ENCODE data around the gene MDFI. TPM values are rescaled to one million over a fixed set of nuclear protein-coding genes. Genes with fewer than 3 reads are reported as not detected.

Gene MDFI
- total RNA-seq, 1 experiment from 2014 or later, result not detected

GRCh38 chr6:41672016-41672415, 33.7 kb downstream of the MDFI start:
- H3K27ac Mint-ChIP-seq (ENCODE audit: unreplicated experiment), result no peak overlapping the region
- intact Hi-C loops (cut with micrococcal nuclease; ENCODE audit: unreplicated experiment), result no loop called here
- Histone ChIP-seq H3K4me1 (no peaks in the 10 kb centered on the region), H3K36me3 (ENCODE audit: control insufficient read depth, insufficient read depth, low read length) (no peaks in the 10 kb centered on the region), H3K4me3 (ENCODE audit: low read depth, low read length) (no peak overlapping the region), H3K9me3 (peaks cover 3% of the 10 kb centered on the region; the same call in 1 of the 2 replicates), H3K27me3 (replicated peaks; ENCODE audit: control insufficient read depth, insufficient read depth, low read length) (no peaks in the 10 kb centered on the region)
- H3K9me3 Mint-ChIP-seq (ENCODE audit: unreplicated experiment), result no peaks in the 10 kb centered on the region
- peaks cover 7% of the 10 kb centered on the region for H3K27me3 Mint-ChIP-seq (ENCODE audit: insufficient read depth, unreplicated experiment)
- no peak overlapping the region for H3K4me3 Mint-ChIP-seq (ENCODE audit: unreplicated experiment)
- DNase-seq, result no peak
- TF ChIP-seq, protein P1, sequence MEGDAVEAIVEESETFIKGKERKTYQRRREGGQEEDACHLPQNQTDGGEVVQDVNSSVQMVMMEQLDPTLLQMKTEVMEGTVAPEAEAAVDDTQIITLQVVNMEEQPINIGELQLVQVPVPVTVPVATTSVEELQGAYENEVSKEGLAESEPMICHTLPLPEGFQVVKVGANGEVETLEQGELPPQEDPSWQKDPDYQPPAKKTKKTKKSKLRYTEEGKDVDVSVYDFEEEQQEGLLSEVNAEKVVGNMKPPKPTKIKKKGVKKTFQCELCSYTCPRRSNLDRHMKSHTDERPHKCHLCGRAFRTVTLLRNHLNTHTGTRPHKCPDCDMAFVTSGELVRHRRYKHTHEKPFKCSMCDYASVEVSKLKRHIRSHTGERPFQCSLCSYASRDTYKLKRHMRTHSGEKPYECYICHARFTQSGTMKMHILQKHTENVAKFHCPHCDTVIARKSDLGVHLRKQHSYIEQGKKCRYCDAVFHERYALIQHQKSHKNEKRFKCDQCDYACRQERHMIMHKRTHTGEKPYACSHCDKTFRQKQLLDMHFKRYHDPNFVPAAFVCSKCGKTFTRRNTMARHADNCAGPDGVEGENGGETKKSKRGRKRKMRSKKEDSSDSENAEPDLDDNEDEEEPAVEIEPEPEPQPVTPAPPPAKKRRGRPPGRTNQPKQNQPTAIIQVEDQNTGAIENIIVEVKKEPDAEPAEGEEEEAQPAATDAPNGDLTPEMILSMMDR (IDR thresholded peaks at IDR 0.05; ENCODE audit: insufficient read depth in 1 of 2, low read depth in 1 of 2, low read length in 1 of 2, severe bottlenecking in 1 of 2, unreplicated experiment in 1 of 2), result no peak
- no TSS peak for BruUV-seq (replicated peaks)
- H3K4me1 Mint-ChIP-seq (ENCODE audit: low read depth, unreplicated experiment), result no peaks in the 10 kb centered on the region
- ChIA-PET POLR2A (no interaction called here), CTCF (no interaction called here)
- no peaks in the 10 kb centered on the region for H3K36me3 Mint-ChIP-seq (ENCODE audit: insufficient read depth, unreplicated experiment)

- no TSS peak for BruUV-seq (replicated peaks)
- ChIA-PET POLR2A (no interaction called here), CTCF (interaction anchor here (0.6 kb wide), 1 partner anchor 10 kb away, joined by 4 read pairs; no protein-coding TSS in a partner anchor)
- TF ChIP-seq, protein P1 (IDR thresholded peaks at IDR 0.05; ENCODE audit: insufficient read depth in 1 of 2, low read depth in 1 of 2, low read length in 1 of 2, severe bottlenecking in 1 of 2, unreplicated experiment in 1 of 2), result no peak
- Histone ChIP-seq H3K4me1 (no peaks in the 10 kb centered on the region), H3K36me3 (ENCODE audit: control insufficient read depth, insufficient read depth, low read length) (no peaks in the 10 kb centered on the region), H3K9me3 (peaks cover 3% of the 10 kb centered on the region; the same call in 1 of the 2 replicates), H3K27me3 (replicated peaks; ENCODE audit: control insufficient read depth, insufficient read depth, low read length) (no peaks in the 10 kb centered on the region), H3K4me3 (ENCODE audit: low read depth, low read length) (no peak overlapping the region)
- no peak for DNase-seq
- Mint-ChIP-seq H3K36me3 (ENCODE audit: insufficient read depth, unreplicated experiment) (no peaks in the 10 kb centered on the region), H3K4me1 (ENCODE audit: low read depth, unreplicated experiment) (no peaks in the 10 kb centered on the region), H3K27me3 (ENCODE audit: insufficient read depth, unreplicated experiment) (peaks cover 5% of the 10 kb centered on the region), H3K9me3 (ENCODE audit: unreplicated experiment) (no peaks in the 10 kb centered on the region), H3K4me3 (ENCODE audit: unreplicated experiment) (no peak overlapping the region), H3K27ac (ENCODE audit: unreplicated experiment) (no peak overlapping the region)
- intact Hi-C loops (cut with micrococcal nuclease; ENCODE audit: unreplicated experiment), result no loop called here
Measured at GRCh38 chr6:41672816-41673703, 34.8 kb downstream of the MDFI start.

DNA sequence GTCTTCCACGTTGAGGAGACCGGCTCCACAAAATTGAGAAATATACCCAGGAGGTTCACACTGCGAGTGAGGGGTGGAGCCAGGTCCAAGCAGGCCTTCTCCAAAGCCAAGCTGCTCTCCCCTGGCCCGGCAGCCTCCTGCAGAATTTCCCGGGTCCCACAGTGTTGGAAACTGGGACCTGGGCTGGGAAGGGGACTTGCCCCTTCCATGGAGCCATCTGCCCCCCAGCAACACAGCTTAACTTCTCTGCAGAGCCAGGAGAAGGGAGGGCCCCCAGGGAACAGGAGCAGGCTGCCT, 35.4 kb downstream of the MDFI start:
- H3K9me3 ChIP-seq, result peaks cover 3% of the 10 kb centered on the region; the same call in 1 of the 2 replicates
- no peak overlapping the region for H3K4me3 ChIP-seq (ENCODE audit: low read depth, low read length)
- H3K36me3 ChIP-seq (ENCODE audit: control insufficient read depth, insufficient read depth, low read length), result no peaks in the 10 kb centered on the region
- no peak for DNase-seq
- Mint-ChIP-seq H3K9me3 (ENCODE audit: unreplicated experiment) (no peaks in the 10 kb centered on the region), H3K27ac (ENCODE audit: unreplicated experiment) (no peak overlapping the region), H3K4me3 (ENCODE audit: unreplicated experiment) (no peak overlapping the region), H3K4me1 (ENCODE audit: low read depth, unreplicated experiment) (no peaks in the 10 kb centered on the region), H3K27me3 (ENCODE audit: insufficient read depth, unreplicated experiment) (peaks cover 5% of the 10 kb centered on the region), H3K36me3 (ENCODE audit: insufficient read depth, unreplicated experiment) (no peaks in the 10 kb centered on the region)
- H3K4me1 ChIP-seq, result no peaks in the 10 kb centered on the region
- H3K27me3 ChIP-seq (replicated peaks; ENCODE audit: control insufficient read depth, insufficient read depth, low read length), result no peaks in the 10 kb centered on the region
- BruUV-seq (replicated peaks), result no TSS peak
- ChIA-PET CTCF (interaction anchor here (0.6 kb wide), 1 partner anchor 10 kb away, joined by 4 read pairs; no protein-coding TSS in a partner anchor), POLR2A (no interaction called here)
- intact Hi-C loops (cut with micrococcal nuclease; ENCODE audit: unreplicated experiment), result no loop called here
- TF ChIP-seq, protein P1 (IDR thresholded peaks at IDR 0.05; ENCODE audit: insufficient read depth in 1 of 2, low read depth in 1 of 2, low read length in 1 of 2, severe bottlenecking in 1 of 2, unreplicated experiment in 1 of 2), result no peak
